Cardiac fibroblast (primary cell): ENCODE results near the gene SOD3.

Source experiments
- DNase-seq, 2 donors: peaks; one replicate each; pipeline versions ENCODE4 v3.0.0 to v3.0.0-alpha.2; 2010; ENCODE audit warnings: low read depth in 2 of 2
- H3K4me3 ChIP-seq, 2 donors: replicated peaks in 1 of 2; 1 replicate in 1 of 2; 2 replicates in 1 of 2; pipeline ENCODE4 v1.5.1; 2011; ENCODE audit warnings: low read depth in 2 of 2, low read length in 2 of 2, mild to moderate bottlenecking in 2 of 2, moderate library complexity in 1 of 2
- CTCF ChIP-seq: IDR thresholded peaks from one replicate; pipeline ENCODE4 v1.5.1; 2011; ENCODE audit warnings: low read depth, mild to moderate bottlenecking, low read length, inconsistent platforms

SOD3 gene

GRCh38 chr4:24794916-24795665, at the start of gene SOD3:
TSS of gene SOD3 (plus strand) at chr4:24795573. CDS start at chr4:24799522, 3,949 bp downstream.
- no peak for TF ChIP-seq CTCF
- peak within 1 kb of the TSS; percentile 32 to 34 for H3K4me3 ChIP-seq
- DNase-seq = peak; percentile 86 to 93

GRCh38 chr4:24747234-24747975, 48.0 kb upstream of the SOD3 start:
- no peak for TF ChIP-seq CTCF
- H3K4me3 ChIP-seq = no peak overlapping the region
- DNase-seq = peak in 1 of 2 donors; percentile 9

- TF ChIP-seq CTCF = no peak
- DNase-seq = no peak
- no peak overlapping the region for H3K4me3 ChIP-seq
These were observed 47.4 kb upstream of the SOD3 start for GRCh38 chr4:24748023-24748422.

GRCh38 chr4:24748758-24749350, 46.5 kb upstream of the SOD3 start:
- no peak for DNase-seq
- TF ChIP-seq CTCF = no peak
- no peak overlapping the region for H3K4me3 ChIP-seq

GRCh38 chr4:24750106-24750505, 45.3 kb upstream of the SOD3 start:
- TF ChIP-seq CTCF = no peak

GRCh38 chr4:24751926-24752539, 43.3 kb upstream of the SOD3 start:
- no peak for DNase-seq
- no peak for TF ChIP-seq CTCF
- no peak overlapping the region for H3K4me3 ChIP-seq

More at GRCh38 chr4:24750106-24750505, 45.3 kb upstream of the SOD3 start:
- DNase-seq = no peak
- no peak overlapping the region for H3K4me3 ChIP-seq
